OCI-LY3 (cell line): ENCODE results near the gene MYLK.

Experiments
- H2AFZ ChIP-seq: fragments of 200-600, 300-600 bp; shearing (Covaris generic); 2 replicates; pipeline ENCODE4 v1.6.0; 2014; ENCODE audit warnings: antibody characterized with exemption, low read depth, low read length
- H3K27ac ChIP-seq: fragments of 200-600, 300-600 bp; sonication (generic); 2 replicates; pipeline ENCODE4 v1.5.1; 2014; ENCODE audit warnings: mild to moderate bottlenecking, low read length, moderate library complexity, mixed read lengths
- H3K27me3 ChIP-seq: fragments of 200-600, 300-600 bp; sonication (generic); 2 replicates; pipeline ENCODE4 v1.6.1; 2014; ENCODE audit warnings: low read depth, low read length, mixed read lengths
- H3K36me3 ChIP-seq: fragments of 200-600, 300-600 bp; sonication (generic); replicated peaks from 2 replicates; pipeline ENCODE3; 2014; ENCODE audit warnings: low read depth, low read length, mixed read lengths
- H3K4me1 ChIP-seq: fragments of 300-600, 200-600 bp; sonication (generic); 2 replicates; pipeline ENCODE4 v1.6.1; 2014; ENCODE audit warnings: low read length, mixed read lengths
- H3K4me2 ChIP-seq: fragments of 200-600, 300-600 bp; sonication (generic); 2 replicates; pipeline ENCODE4 v1.6.1; 2014; ENCODE audit warnings: low read length, mixed read lengths
- H3K4me3 ChIP-seq: fragments of 300-600, 200-600 bp; sonication (generic); 2 replicates; pipeline ENCODE4 v1.5.1; 2014; ENCODE audit warnings: antibody characterized with exemption, mild to moderate bottlenecking, low read length, moderate library complexity
- H3K79me2 ChIP-seq: fragments of 300-600, 200-600 bp; shearing (Covaris generic); 2 replicates; pipeline ENCODE4 v1.6.1; 2014; ENCODE audit warnings: mild to moderate bottlenecking, low read length, mixed read lengths
- H3K9ac ChIP-seq: fragments of 300-600, 200-600 bp; shearing (Covaris generic); 2 replicates; pipeline ENCODE4 v1.6.0; 2014; ENCODE audit warnings: mild to moderate bottlenecking, low read length, moderate library complexity
- H3K9me3 ChIP-seq: fragments of 200-600, 300-600 bp; shearing (Covaris generic); 2 replicates; pipeline ENCODE4 v1.6.1; 2014; ENCODE audit warnings: low read length, mixed read lengths; ENCODE audit not compliant: insufficient read depth
- H4K20me1 ChIP-seq: fragments of 200-600, 300-600 bp; sonication (generic); 2 replicates; pipeline ENCODE4 v1.6.1; 2016; ENCODE audit warnings: low read length, mixed read lengths; ENCODE audit not compliant: insufficient read depth
- EZH2phosphoT487 ChIP-seq: fragments of 200-600 bp; shearing (Covaris generic); IDR thresholded peaks from 2 replicates; pipeline ENCODE4 v1.6.1; 2018; ENCODE audit warnings: antibody characterized with exemption, mixed run types, low read depth
- TF ChIP-seq, protein P1 (sequence below): fragments of 200-600, 300-600 bp; sonication (generic); IDR thresholded peaks from 2 replicates; pipeline ENCODE4 v1.5.1; 2014; ENCODE audit warnings: antibody characterized with exemption, low read length, low read depth

MYLK gene

DNA sequence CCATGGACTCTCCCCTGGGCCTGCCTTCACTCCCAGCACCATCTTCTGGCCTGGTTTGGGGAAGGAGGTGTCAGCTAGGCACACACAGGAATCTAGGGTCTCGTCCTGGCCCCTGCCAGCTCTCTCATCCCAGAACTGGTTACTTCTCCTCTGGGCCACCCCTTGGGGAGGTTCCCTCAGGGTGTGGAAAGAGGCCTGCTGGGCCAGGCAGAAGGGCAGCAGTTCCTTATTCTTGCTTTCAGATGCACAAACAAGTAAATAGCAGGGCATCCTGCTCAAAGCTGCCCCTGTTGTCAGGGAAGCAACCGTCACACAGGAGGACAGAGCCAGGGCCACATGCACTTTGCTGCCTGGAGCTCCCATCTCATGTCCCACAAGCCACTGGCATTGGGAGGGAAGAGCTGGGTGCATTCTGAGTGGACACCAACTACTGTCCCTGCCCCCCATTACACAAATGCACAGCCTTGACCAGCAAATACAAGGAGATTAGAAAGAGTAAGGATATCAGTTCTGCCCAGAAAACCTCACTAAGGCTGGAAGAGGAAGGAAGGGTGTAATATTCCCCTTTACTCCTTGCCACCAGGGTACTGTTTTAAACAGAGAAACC, 190.4 kb downstream of the MYLK start:
- H3K4me1 ChIP-seq = no peaks in the 10 kb centered on the region
- no peaks in the 10 kb centered on the region for H3K9me3 ChIP-seq
- no peak overlapping the region for H3K9ac ChIP-seq
- no peaks in the 10 kb centered on the region for H4K20me1 ChIP-seq
- H3K27me3 ChIP-seq = 0 out of 2 replicates have a peak, but pooled peaks cover 3% of the 10 kb centered on the region
- H3K4me3 ChIP-seq = no peak overlapping the region
- H2AFZ ChIP-seq = no peak overlapping the region
- H3K79me2 ChIP-seq = no peaks in the 10 kb centered on the region
- H3K4me2 ChIP-seq = no peak overlapping the region
- no peak overlapping the region for H3K27ac ChIP-seq
- TF ChIP-seq, protein P1, sequence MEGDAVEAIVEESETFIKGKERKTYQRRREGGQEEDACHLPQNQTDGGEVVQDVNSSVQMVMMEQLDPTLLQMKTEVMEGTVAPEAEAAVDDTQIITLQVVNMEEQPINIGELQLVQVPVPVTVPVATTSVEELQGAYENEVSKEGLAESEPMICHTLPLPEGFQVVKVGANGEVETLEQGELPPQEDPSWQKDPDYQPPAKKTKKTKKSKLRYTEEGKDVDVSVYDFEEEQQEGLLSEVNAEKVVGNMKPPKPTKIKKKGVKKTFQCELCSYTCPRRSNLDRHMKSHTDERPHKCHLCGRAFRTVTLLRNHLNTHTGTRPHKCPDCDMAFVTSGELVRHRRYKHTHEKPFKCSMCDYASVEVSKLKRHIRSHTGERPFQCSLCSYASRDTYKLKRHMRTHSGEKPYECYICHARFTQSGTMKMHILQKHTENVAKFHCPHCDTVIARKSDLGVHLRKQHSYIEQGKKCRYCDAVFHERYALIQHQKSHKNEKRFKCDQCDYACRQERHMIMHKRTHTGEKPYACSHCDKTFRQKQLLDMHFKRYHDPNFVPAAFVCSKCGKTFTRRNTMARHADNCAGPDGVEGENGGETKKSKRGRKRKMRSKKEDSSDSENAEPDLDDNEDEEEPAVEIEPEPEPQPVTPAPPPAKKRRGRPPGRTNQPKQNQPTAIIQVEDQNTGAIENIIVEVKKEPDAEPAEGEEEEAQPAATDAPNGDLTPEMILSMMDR = no peak
- TF ChIP-seq EZH2phosphoT487 = no peak
- no peaks in the 10 kb centered on the region for H3K36me3 ChIP-seq

DNA sequence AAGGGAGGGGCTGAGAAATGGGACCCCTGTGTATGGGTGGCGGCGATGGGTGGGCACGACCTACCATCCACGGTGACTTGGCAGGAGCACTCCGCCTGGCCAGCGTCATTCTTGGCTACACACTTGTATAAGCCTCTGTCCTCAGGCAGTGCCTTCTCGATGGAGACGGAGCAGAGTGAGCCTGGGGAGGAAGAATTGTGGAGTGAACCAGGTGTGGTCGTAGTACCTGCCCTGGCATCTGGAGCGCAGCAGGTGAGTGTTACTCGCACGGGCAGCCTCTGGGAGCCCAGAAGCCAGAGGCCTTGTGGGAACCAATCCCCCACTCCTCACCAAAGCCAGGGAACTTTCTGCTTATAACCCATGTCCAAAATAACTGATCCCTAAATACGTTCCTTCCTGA, 191.5 kb downstream of the MYLK start:
- H2AFZ ChIP-seq = no peak overlapping the region
- no peaks in the 10 kb centered on the region for H3K36me3 ChIP-seq
- H3K27ac ChIP-seq = no peak overlapping the region
- H3K4me3 ChIP-seq = no peak overlapping the region
- no peak overlapping the region for H3K4me2 ChIP-seq
- H3K9me3 ChIP-seq = no peaks in the 10 kb centered on the region
- H3K9ac ChIP-seq = no peak overlapping the region
- no peaks in the 10 kb centered on the region for H4K20me1 ChIP-seq
- TF ChIP-seq EZH2phosphoT487 = no peak
- TF ChIP-seq, protein P1 = no peak
- H3K27me3 ChIP-seq = 0 out of 2 replicates have a peak, but pooled peaks cover 3% of the 10 kb centered on the region
- no peaks in the 10 kb centered on the region for H3K4me1 ChIP-seq
- no peaks in the 10 kb centered on the region for H3K79me2 ChIP-seq

- no peaks in the 10 kb centered on the region for H3K36me3 ChIP-seq
- no peak overlapping the region for H2AFZ ChIP-seq
- TF ChIP-seq, protein P1 = no peak
- no peak for TF ChIP-seq EZH2phosphoT487
- H3K27ac ChIP-seq = no peak overlapping the region
- no peaks in the 10 kb centered on the region for H3K4me1 ChIP-seq
- no peak overlapping the region for H3K9ac ChIP-seq
- no peaks in the 10 kb centered on the region for H3K79me2 ChIP-seq
- H3K4me2 ChIP-seq = no peak overlapping the region
- no peak overlapping the region for H3K4me3 ChIP-seq
- no peaks in the 10 kb centered on the region for H4K20me1 ChIP-seq
- H3K9me3 ChIP-seq = no peaks in the 10 kb centered on the region
- H3K27me3 ChIP-seq = 0 out of 2 replicates have a peak, but pooled peaks cover 3% of the 10 kb centered on the region
Observed at GRCh38 chr3:123692041-123692440, 192.1 kb downstream of the MYLK start.

DNA sequence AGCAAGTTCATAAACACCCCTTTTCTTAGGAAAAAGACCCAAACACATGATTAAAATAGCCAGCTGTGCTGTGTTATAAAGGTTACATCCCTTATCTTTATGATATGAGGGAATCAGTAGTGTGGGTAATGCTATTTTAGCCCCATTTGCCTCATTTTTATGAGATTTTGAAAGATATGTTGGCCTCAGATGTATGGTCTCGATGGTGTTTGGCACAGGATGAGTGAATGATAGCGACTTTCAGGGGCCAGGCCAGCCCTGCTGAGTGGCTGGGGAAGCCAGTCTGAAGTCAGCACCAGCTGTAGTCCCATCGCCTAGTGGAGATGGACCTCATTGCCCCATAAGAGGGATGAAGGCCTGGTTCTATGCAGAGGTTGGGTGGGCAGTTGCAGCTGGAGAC, 194.3 kb downstream of the MYLK start:
- H3K4me3 ChIP-seq = no peak overlapping the region
- H3K27me3 ChIP-seq = 0 out of 2 replicates have a peak, but pooled peaks cover 3% of the 10 kb centered on the region
- H3K4me2 ChIP-seq = no peak overlapping the region
- no peak overlapping the region for H3K9ac ChIP-seq
- H2AFZ ChIP-seq = no peak overlapping the region
- H3K79me2 ChIP-seq = no peaks in the 10 kb centered on the region
- no peaks in the 10 kb centered on the region for H3K4me1 ChIP-seq
- no peak for TF ChIP-seq EZH2phosphoT487
- TF ChIP-seq, protein P1 = no peak
- H3K36me3 ChIP-seq = no peaks in the 10 kb centered on the region
- no peaks in the 10 kb centered on the region for H3K9me3 ChIP-seq
- H3K27ac ChIP-seq = no peak overlapping the region
- H4K20me1 ChIP-seq = no peaks in the 10 kb centered on the region
